H9 (cell line): ENCODE data around the gene NOLC1. TPM values are rescaled to one million over a fixed set of nuclear protein-coding genes. Genes with fewer than 3 reads are reported as not detected.

ENCODE experiments used
- DNase-seq: peaks from one replicate; pipeline ENCODE4 v3.0.0-alpha.2; 2017
- H2AFZ ChIP-seq: one replicate; pipeline ENCODE4 v1.6.1; 2013; ENCODE audit warnings: mild to moderate bottlenecking, low read length, control low read depth, moderate library complexity
- H2AK5ac ChIP-seq: 2 replicates; pipeline ENCODE4 v1.6.1; 2013; ENCODE audit warnings: low read length, control low read depth, mixed read lengths; ENCODE audit not compliant: insufficient read length
- H2BK120ac ChIP-seq: one replicate; pipeline ENCODE4 v1.6.1; 2013; ENCODE audit warnings: low read depth, mild to moderate bottlenecking, low read length, control low read depth, inconsistent platforms; ENCODE audit not compliant: poor library complexity, severe bottlenecking
- H2BK12ac ChIP-seq: 2 replicates; pipeline ENCODE4 v1.6.1; 2013; ENCODE audit warnings: low read length, control low read depth, mixed read lengths, low read depth; ENCODE audit not compliant: insufficient read length
- H2BK15ac ChIP-seq: 2 replicates; pipeline ENCODE4 v1.6.1; 2013; ENCODE audit warnings: low read depth, low read length, control low read depth
- H2BK20ac ChIP-seq: one replicate; pipeline ENCODE4 v1.6.1; 2013; ENCODE audit warnings: low read depth, mild to moderate bottlenecking, low read length, control low read depth, inconsistent platforms; ENCODE audit not compliant: poor library complexity, severe bottlenecking
- H2BK5ac ChIP-seq: 2 replicates; pipeline ENCODE4 v1.6.1; 2013; ENCODE audit warnings: low read length, control low read depth, mixed read lengths; ENCODE audit not compliant: insufficient read length
- H3K14ac ChIP-seq: 2 replicates; pipeline ENCODE4 v1.6.1; 2013; ENCODE audit warnings: low read length, control low read depth; ENCODE audit not compliant: insufficient read depth
- H3K18ac ChIP-seq: 2 replicates; pipeline ENCODE4 v1.6.1; 2013; ENCODE audit warnings: low read depth, mild to moderate bottlenecking, mixed read lengths, low read length, control low read depth; ENCODE audit not compliant: insufficient read length
- H3K23ac ChIP-seq: 2 replicates; pipeline ENCODE4 v1.6.1; 2013; ENCODE audit warnings: low read length, control low read depth, mixed read lengths, low read depth; ENCODE audit not compliant: insufficient read length
- H3K23me2 ChIP-seq: 2 replicates; pipeline ENCODE4 v1.6.1; 2013; ENCODE audit warnings: low read depth, mild to moderate bottlenecking, mixed read lengths, low read length, control low read depth; ENCODE audit not compliant: insufficient read length, poor library complexity, severe bottlenecking
- H3K27ac ChIP-seq: 2 replicates; pipeline ENCODE4 v1.5.1; 2013; ENCODE audit warnings: low read length, control low read depth, mixed read lengths, low read depth; ENCODE audit not compliant: insufficient read length
- H3K27me3 ChIP-seq: 2 replicates; pipeline ENCODE4 v1.6.1; 2013; ENCODE audit warnings: low read length, control low read depth, inconsistent platforms; ENCODE audit not compliant: insufficient read depth
- H3K4ac ChIP-seq: 2 replicates; pipeline ENCODE4 v1.6.1; 2013; ENCODE audit warnings: low read depth, mild to moderate bottlenecking, control low read depth, inconsistent platforms, low read length, moderate library complexity
- H3K4me1 ChIP-seq: 2 replicates; pipeline ENCODE4 v1.6.1; 2013; ENCODE audit warnings: low read length, control low read depth, inconsistent platforms; ENCODE audit not compliant: insufficient read depth
- H3K4me2 ChIP-seq: 2 replicates; pipeline ENCODE4 v1.6.1; 2013; ENCODE audit warnings: low read length, control low read depth, mixed read lengths; ENCODE audit not compliant: insufficient read length, insufficient read depth
- H3K56ac ChIP-seq: 2 replicates; pipeline ENCODE4 v1.6.1; 2013; ENCODE audit warnings: low read depth, mild to moderate bottlenecking, mixed read lengths, low read length, control low read depth; ENCODE audit not compliant: insufficient read length
- H3K79me1 ChIP-seq: 2 replicates; pipeline ENCODE4 v1.6.1; 2013; ENCODE audit warnings: low read depth, mild to moderate bottlenecking, moderate library complexity, low read length, control low read depth, inconsistent platforms; ENCODE audit not compliant: insufficient read depth, poor library complexity, severe bottlenecking
- H3K79me2 ChIP-seq: 2 replicates; pipeline ENCODE4 v1.6.1; 2013; ENCODE audit warnings: low read length, control low read depth, inconsistent platforms; ENCODE audit not compliant: insufficient read depth
- H3K9ac ChIP-seq: 2 replicates; pipeline ENCODE4 v1.6.1; 2013; ENCODE audit warnings: low read length, control low read depth, mixed read lengths; ENCODE audit not compliant: insufficient read length; ENCODE audit errors: extremely low read depth
- H3K9me3 ChIP-seq: one replicate; pipeline ENCODE4 v1.6.1; 2013; ENCODE audit warnings: low read depth, low read length, inconsistent platforms; ENCODE audit not compliant: control insufficient read depth
- H3T11ph ChIP-seq: one replicate; pipeline ENCODE4 v1.6.1; 2013; ENCODE audit warnings: mild to moderate bottlenecking, low read length, control low read depth, inconsistent platforms
- H4K20me1 ChIP-seq: one replicate; pipeline ENCODE4 v1.6.1; 2013; ENCODE audit not compliant: control insufficient read depth, insufficient read length, insufficient read depth
- H4K5ac ChIP-seq: 2 replicates; pipeline ENCODE4 v1.6.1; 2013; ENCODE audit warnings: low read depth, mild to moderate bottlenecking, mixed read lengths, low read length, control low read depth; ENCODE audit not compliant: insufficient read length
- H4K8ac ChIP-seq: replicated peaks from 2 replicates; pipeline ENCODE4 v1.6.1; 2013; ENCODE audit warnings: low read length, control low read depth, mixed read lengths, low read depth; ENCODE audit not compliant: insufficient read length
- H4K91ac ChIP-seq: 2 replicates; pipeline ENCODE4 v1.6.1; 2013; ENCODE audit warnings: low read depth, mild to moderate bottlenecking, moderate library complexity, mixed read lengths, low read length, control low read depth; ENCODE audit not compliant: insufficient read length
- H3K27ac Mint-ChIP-seq, 3 experiments: 2 replicates in 2 of 3; 3 replicates in 1 of 3; pipeline ENCODE4 v1.8.0; 2020 to 2021; ENCODE audit warnings: mixed read lengths in 3 of 3, mild to moderate bottlenecking in 1 of 3, moderate library complexity in 1 of 3
- H3K27me3 Mint-ChIP-seq: 2 replicates; pipeline ENCODE4 v1.8.0; 2021; ENCODE audit warnings: low read depth, mild to moderate bottlenecking, moderate library complexity, mixed read lengths
- H3K36me3 Mint-ChIP-seq, 3 experiments: 2 replicates in 2 of 3; 3 replicates in 1 of 3; pipeline ENCODE4 v1.8.0; 2020 to 2021; ENCODE audit warnings: low read depth in 3 of 3, mixed read lengths in 3 of 3; ENCODE audit not compliant: insufficient read depth in 1 of 3
- H3K4me1 Mint-ChIP-seq, 2 experiments: 2 replicates each; pipeline ENCODE4 v1.8.0; 2020; ENCODE audit warnings: mixed read lengths in 2 of 2
- H3K4me3 Mint-ChIP-seq, 2 experiments: 2 replicates in 1 of 2; 3 replicates in 1 of 2; pipeline ENCODE4 v1.8.0; 2020 to 2021; ENCODE audit warnings: mild to moderate bottlenecking in 2 of 2, mixed read lengths in 2 of 2, moderate library complexity in 1 of 2
- H3K9me3 Mint-ChIP-seq, 2 experiments: 2 replicates in 1 of 2; 3 replicates in 1 of 2; pipeline ENCODE4 v1.8.0; 2020; ENCODE audit warnings: mild to moderate bottlenecking in 2 of 2, mixed read lengths in 2 of 2, moderate library complexity in 1 of 2
- WGBS: extraction: QIAGEN DNeasy Blood & Tissue Kit; methylation state at CpG from one replicate; pipeline ENCODE4 v1.1.7; 2013; ENCODE audit warnings: missing lambda C conversion rate, low lambda C conversion rate, mixed read lengths; ENCODE audit not compliant: insufficient read length; ENCODE audit errors: extremely low coverage; 5-methylcytosine and 5-hydroxymethylcytosine counted together
- total RNA-seq: library from RNA; stranded (reverse); gene quantifications from 2 replicates; pipeline ENCODE4 v1.2.1, GENCODE V29; 2021
- TF ChIP-seq, protein P1 (sequence below): fragments of 200-600 bp; sonication (generic); conservative IDR thresholded peaks from 3 replicates; pipeline ENCODE4 v1.8.0; 2021; ENCODE audit warnings: antibody characterized with exemption, mild to moderate bottlenecking

The NOLC1 gene
- total RNA-seq, 1 experiment from 2014 or later, result 171 TPM

DNA sequence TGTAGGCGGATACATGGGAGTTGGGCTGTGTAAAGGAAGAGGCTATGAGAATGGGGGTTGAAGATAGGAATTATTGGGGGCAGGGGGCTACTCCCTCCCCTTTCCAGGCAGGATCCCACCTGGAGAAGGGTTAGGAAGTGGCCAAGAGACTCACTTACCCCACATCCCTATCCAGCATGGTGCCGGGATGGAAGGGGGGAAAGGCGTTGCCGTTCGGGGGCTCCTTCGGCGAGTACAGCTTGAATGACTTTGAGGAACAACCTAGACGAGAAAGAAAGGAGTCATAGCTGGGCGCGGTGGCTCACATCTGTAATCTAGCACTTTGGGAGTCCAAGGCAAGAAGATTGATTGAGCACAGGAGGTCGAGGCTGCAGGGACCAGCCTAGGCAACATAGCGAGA lies 40.9 kb upstream of the NOLC1 start:
- no peak overlapping the region; a peak in 1 of 5 replicates for H3K4me3 Mint-ChIP-seq

More for the DNA sequence above, 40.9 kb upstream of the NOLC1 start:
- H2BK20ac ChIP-seq, result no peak overlapping the region
- no peak for DNase-seq
- peaks cover 35 to 49% (median 46%) of the 10 kb centered on the region in 3 experiments for H3K36me3 Mint-ChIP-seq
- H3K9ac ChIP-seq, result no peak overlapping the region
- H3K79me1 ChIP-seq, result peaks cover 8% of the 10 kb centered on the region
- H3K4me1 Mint-ChIP-seq, result peaks cover 31 to 38% of the 10 kb centered on the region in 2 experiments
- no peak overlapping the region for H2BK5ac ChIP-seq
- no peak overlapping the region for H2BK120ac ChIP-seq
- H3K4ac ChIP-seq, result no peak overlapping the region
- H3K14ac ChIP-seq, result no peak overlapping the region
- no peak overlapping the region for H3K18ac ChIP-seq
- H3K23me2 ChIP-seq, result peaks cover 11% of the 10 kb centered on the region
- peaks cover 3% of the 10 kb centered on the region for H4K20me1 ChIP-seq
- H4K5ac ChIP-seq, result no peak overlapping the region
- H4K91ac ChIP-seq, result no peak overlapping the region
- no peak overlapping the region for H3K23ac ChIP-seq
- peaks cover 23% of the 10 kb centered on the region; the same call in 1 of the 2 replicates for H3K79me2 ChIP-seq
- H2AFZ ChIP-seq, result no peak overlapping the region
- H3K27me3 ChIP-seq, result no peaks in the 10 kb centered on the region
- no peak overlapping the region for H3K56ac ChIP-seq
- H2AK5ac ChIP-seq, result no peak overlapping the region
- H3K27ac ChIP-seq, result no peak overlapping the region
- no peak overlapping the region for H3T11ph ChIP-seq
- no peaks in the 10 kb centered on the region for H3K9me3 Mint-ChIP-seq
- H2BK12ac ChIP-seq, result no peak overlapping the region
- no peak overlapping the region for H4K8ac ChIP-seq
- H3K4me1 ChIP-seq, result peaks cover 11% of the 10 kb centered on the region
- no peaks in the 10 kb centered on the region for H3K27me3 Mint-ChIP-seq
- WGBS, result no CpG with 5 or more reads among the region's 12 CpGs
- no peak overlapping the region for H3K4me2 ChIP-seq
- no peak overlapping the region for H3K27ac Mint-ChIP-seq
- TF ChIP-seq, protein P1, sequence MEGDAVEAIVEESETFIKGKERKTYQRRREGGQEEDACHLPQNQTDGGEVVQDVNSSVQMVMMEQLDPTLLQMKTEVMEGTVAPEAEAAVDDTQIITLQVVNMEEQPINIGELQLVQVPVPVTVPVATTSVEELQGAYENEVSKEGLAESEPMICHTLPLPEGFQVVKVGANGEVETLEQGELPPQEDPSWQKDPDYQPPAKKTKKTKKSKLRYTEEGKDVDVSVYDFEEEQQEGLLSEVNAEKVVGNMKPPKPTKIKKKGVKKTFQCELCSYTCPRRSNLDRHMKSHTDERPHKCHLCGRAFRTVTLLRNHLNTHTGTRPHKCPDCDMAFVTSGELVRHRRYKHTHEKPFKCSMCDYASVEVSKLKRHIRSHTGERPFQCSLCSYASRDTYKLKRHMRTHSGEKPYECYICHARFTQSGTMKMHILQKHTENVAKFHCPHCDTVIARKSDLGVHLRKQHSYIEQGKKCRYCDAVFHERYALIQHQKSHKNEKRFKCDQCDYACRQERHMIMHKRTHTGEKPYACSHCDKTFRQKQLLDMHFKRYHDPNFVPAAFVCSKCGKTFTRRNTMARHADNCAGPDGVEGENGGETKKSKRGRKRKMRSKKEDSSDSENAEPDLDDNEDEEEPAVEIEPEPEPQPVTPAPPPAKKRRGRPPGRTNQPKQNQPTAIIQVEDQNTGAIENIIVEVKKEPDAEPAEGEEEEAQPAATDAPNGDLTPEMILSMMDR, result no peak
- H3K9me3 ChIP-seq, result no peaks in the 10 kb centered on the region
- no peak overlapping the region for H2BK15ac ChIP-seq
